ENCODE results near the gene COBLL1.

DNA sequence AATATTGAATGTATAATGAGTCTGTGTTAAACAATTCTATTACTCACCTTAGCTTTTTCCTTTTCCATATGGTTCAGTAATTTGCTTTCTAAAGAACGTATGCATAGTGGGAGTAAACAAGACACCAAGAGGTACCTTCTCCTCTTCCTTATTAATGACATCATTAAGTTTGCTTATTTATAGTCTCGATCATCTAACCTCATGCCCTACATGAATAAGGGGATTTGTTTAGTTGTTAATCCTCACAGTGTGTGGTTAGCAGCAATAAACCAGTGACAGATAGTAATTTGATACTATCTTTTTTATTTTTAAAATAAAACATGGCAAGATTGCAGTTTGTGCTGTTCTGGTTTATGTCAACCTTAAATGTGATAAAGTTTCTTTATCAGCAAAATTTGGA, 69.7 kb downstream of the COBLL1 start:
- TF ChIP-seq, protein P1, sequence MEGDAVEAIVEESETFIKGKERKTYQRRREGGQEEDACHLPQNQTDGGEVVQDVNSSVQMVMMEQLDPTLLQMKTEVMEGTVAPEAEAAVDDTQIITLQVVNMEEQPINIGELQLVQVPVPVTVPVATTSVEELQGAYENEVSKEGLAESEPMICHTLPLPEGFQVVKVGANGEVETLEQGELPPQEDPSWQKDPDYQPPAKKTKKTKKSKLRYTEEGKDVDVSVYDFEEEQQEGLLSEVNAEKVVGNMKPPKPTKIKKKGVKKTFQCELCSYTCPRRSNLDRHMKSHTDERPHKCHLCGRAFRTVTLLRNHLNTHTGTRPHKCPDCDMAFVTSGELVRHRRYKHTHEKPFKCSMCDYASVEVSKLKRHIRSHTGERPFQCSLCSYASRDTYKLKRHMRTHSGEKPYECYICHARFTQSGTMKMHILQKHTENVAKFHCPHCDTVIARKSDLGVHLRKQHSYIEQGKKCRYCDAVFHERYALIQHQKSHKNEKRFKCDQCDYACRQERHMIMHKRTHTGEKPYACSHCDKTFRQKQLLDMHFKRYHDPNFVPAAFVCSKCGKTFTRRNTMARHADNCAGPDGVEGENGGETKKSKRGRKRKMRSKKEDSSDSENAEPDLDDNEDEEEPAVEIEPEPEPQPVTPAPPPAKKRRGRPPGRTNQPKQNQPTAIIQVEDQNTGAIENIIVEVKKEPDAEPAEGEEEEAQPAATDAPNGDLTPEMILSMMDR (conservative IDR thresholded peaks at IDR 0.05): no peak
- TF ChIP-seq ZFX (IDR thresholded peaks at IDR 0.05): no peak

All from C4-2B (cell line).